GM23338 (cell line): ENCODE data around the gene SIL1. TPM values are rescaled to one million over a fixed set of nuclear protein-coding genes. Genes with fewer than 3 reads are reported as not detected.

ENCODE experiments used
- ATAC-seq: fragments of 200-7000 bp; cut with Tn5 transposase; 3 replicates; pipeline ENCODE4 v1.9.1; 2020
- DNase-seq: peaks from one replicate; pipeline ENCODE4 v3.0.0-alpha.2; 2015; ENCODE audit warnings: low spot score
- H2AFZ ChIP-seq: fragments of 200-600 bp; sonication (generic); 2 replicates; pipeline ENCODE4 v1.8.0; 2016; ENCODE audit warnings: antibody characterized with exemption, mild to moderate bottlenecking, moderate library complexity
- H3F3A ChIP-seq: fragments of 200-600 bp; sonication (generic); replicated peaks from 2 replicates; pipeline ENCODE4 v1.8.0; 2017; ENCODE audit warnings: antibody characterized with exemption, mixed run types, low read depth
- H3K27ac ChIP-seq: fragments of 200-600 bp; sonication (generic); 2 replicates; pipeline ENCODE4 v1.6.1; 2016; ENCODE audit warnings: low read depth
- H3K27me3 ChIP-seq: fragments of 200-600 bp; sonication (generic); 2 replicates; pipeline ENCODE4 v1.8.0; 2016; ENCODE audit warnings: mild to moderate bottlenecking, mixed run types, moderate library complexity; ENCODE audit not compliant: insufficient read depth
- H3K36me3 ChIP-seq: fragments of 200-600 bp; sonication (generic); 2 replicates; pipeline ENCODE4 v1.8.0; 2016; ENCODE audit warnings: mild to moderate bottlenecking; ENCODE audit not compliant: insufficient read depth
- H3K4me1 ChIP-seq: fragments of 200-600 bp; sonication (generic); 2 replicates; pipeline ENCODE4 v1.8.0; 2016; ENCODE audit warnings: mild to moderate bottlenecking, moderate library complexity; ENCODE audit not compliant: insufficient read depth
- H3K4me2 ChIP-seq: fragments of 200-600 bp; sonication (generic); 2 replicates; pipeline ENCODE4 v1.7.1; 2017; ENCODE audit warnings: mixed run types
- H3K4me3 ChIP-seq: fragments of 200-600 bp; sonication (generic); 2 replicates; pipeline ENCODE4 v1.6.1; 2016; ENCODE audit warnings: mixed run types
- H3K79me2 ChIP-seq: fragments of 200-600 bp; sonication (generic); replicated peaks from 2 replicates; pipeline ENCODE4 v1.8.0; 2017; ENCODE audit warnings: mild to moderate bottlenecking; ENCODE audit not compliant: insufficient read depth
- H3K9me2 ChIP-seq: fragments of 200-600 bp; sonication (generic); 2 replicates; pipeline ENCODE4 v1.8.0; 2017; ENCODE audit not compliant: insufficient read depth
- H4K20me1 ChIP-seq: fragments of 200-600 bp; sonication (generic); replicated peaks from 2 replicates; pipeline ENCODE4 v1.8.0; 2017; ENCODE audit warnings: mild to moderate bottlenecking; ENCODE audit not compliant: insufficient read depth
- H3K27ac Mint-ChIP-seq: 2 replicates; pipeline ENCODE4 v1.8.0; 2020; ENCODE audit warnings: inconsistent platforms, mild to moderate bottlenecking, moderate library complexity, mixed read lengths
- H3K27me3 Mint-ChIP-seq: 3 replicates; pipeline ENCODE4 v1.8.0; 2022; ENCODE audit warnings: low read depth, mild to moderate bottlenecking, moderate library complexity, mixed read lengths, inconsistent platforms; ENCODE audit not compliant: insufficient read depth, poor library complexity
- H3K36me3 Mint-ChIP-seq: 3 replicates; pipeline ENCODE4 v1.8.0; 2021; ENCODE audit warnings: low read depth, mild to moderate bottlenecking, inconsistent platforms, moderate library complexity, mixed read lengths
- H3K4me1 Mint-ChIP-seq: 3 replicates; pipeline ENCODE4 v1.8.0; 2020; ENCODE audit warnings: mild to moderate bottlenecking, inconsistent platforms, mixed read lengths
- H3K4me3 Mint-ChIP-seq: 3 replicates; pipeline ENCODE4 v1.8.0; 2021; ENCODE audit warnings: moderate library complexity, mild to moderate bottlenecking, inconsistent platforms, mixed read lengths
- H3K9me3 Mint-ChIP-seq: 3 replicates; pipeline ENCODE4 v1.8.0; 2020; ENCODE audit warnings: moderate library complexity, mild to moderate bottlenecking, inconsistent platforms, mixed read lengths
- CREB1 ChIP-seq: fragments of 250-450 bp; sonication (Bioruptor Pico); IDR thresholded peaks from 2 replicates; pipeline ENCODE4 v1.5.0; 2020; ENCODE audit warnings: low read depth, mild to moderate bottlenecking, moderate library complexity
- EZH2 ChIP-seq: fragments of 200-600 bp; sonication (generic); IDR thresholded peaks from one replicate; pipeline ENCODE4 v1.8.0; 2017; ENCODE audit warnings: antibody characterized with exemption, mild to moderate bottlenecking, low read depth; ENCODE audit not compliant: unreplicated experiment
- EZH2phosphoT487 ChIP-seq: fragments of 200-600 bp; sonication (generic); IDR thresholded peaks from one replicate; pipeline ENCODE4 v1.8.1; 2018; ENCODE audit warnings: antibody characterized with exemption; ENCODE audit not compliant: unreplicated experiment
- JUNB ChIP-seq: IDR thresholded peaks from one replicate; pipeline ENCODE4 v1.6.1; 2016; ENCODE audit warnings: antibody characterized with exemption; ENCODE audit not compliant: unreplicated experiment
- NANOG ChIP-seq: IDR thresholded peaks from 2 replicates; pipeline ENCODE4 v1.6.1; 2016; ENCODE audit warnings: antibody characterized with exemption, borderline replicate concordance
- POLR2AphosphoS5 ChIP-seq: IDR thresholded peaks from 2 replicates; pipeline ENCODE4 v1.6.1; 2016; ENCODE audit warnings: antibody characterized with exemption, low read depth
- STAT1 ChIP-seq: IDR thresholded peaks from one replicate; pipeline ENCODE4 v1.6.1; 2016; ENCODE audit warnings: antibody characterized with exemption; ENCODE audit not compliant: unreplicated experiment
- ZNF114 ChIP-seq: fragments of 250-450 bp; sonication (Bioruptor Pico); IDR thresholded peaks from 2 replicates; pipeline ENCODE4 v1.5.0; 2020; ENCODE audit warnings: mild to moderate bottlenecking, moderate library complexity
- ZNF331 ChIP-seq: fragments of 250-450 bp; sonication (Bioruptor Pico); IDR thresholded peaks from 2 replicates; pipeline ENCODE4 v1.5.0; 2020; ENCODE audit warnings: low read depth, mild to moderate bottlenecking, moderate library complexity
- polyA plus RNA-seq: library from polyadenylated mRNA; unstranded; fragments of >200 nt; fragmentation: Nextera tagmentation; extraction: Ambion mirVana; gene quantifications from 2 replicates; pipeline ENCODE4 v1.2.1, GENCODE V29; 2016
- total RNA-seq: library from RNA; depleted of rRNA; stranded (reverse); fragments of >200 nt; shearing (Covaris generic); gene quantifications from 2 replicates; pipeline ENCODE4 v1.2.3, GENCODE V29; 2014
- TF ChIP-seq, protein P1 (sequence below), 2 experiments: fragments of 200-600 bp in 1 of 2; sonication (generic) in 1 of 2; conservative IDR thresholded peaks; 2 replicates each; pipeline versions ENCODE4 v1.5.1 to v1.6.1; 2016 to 2017; ENCODE audit warnings: antibody characterized with exemption in 2 of 2, low read depth in 2 of 2, mild to moderate bottlenecking in 2 of 2, moderate library complexity in 1 of 2
- TF ChIP-seq, protein P2 (sequence below): IDR thresholded peaks from 2 replicates; pipeline ENCODE4 v1.6.1; 2016; ENCODE audit warnings: antibody characterized with exemption

Gene SIL1
- total and polyA plus RNA-seq, 2 experiments from 2014 or later: 5.5 to 5.9 TPM

DNA sequence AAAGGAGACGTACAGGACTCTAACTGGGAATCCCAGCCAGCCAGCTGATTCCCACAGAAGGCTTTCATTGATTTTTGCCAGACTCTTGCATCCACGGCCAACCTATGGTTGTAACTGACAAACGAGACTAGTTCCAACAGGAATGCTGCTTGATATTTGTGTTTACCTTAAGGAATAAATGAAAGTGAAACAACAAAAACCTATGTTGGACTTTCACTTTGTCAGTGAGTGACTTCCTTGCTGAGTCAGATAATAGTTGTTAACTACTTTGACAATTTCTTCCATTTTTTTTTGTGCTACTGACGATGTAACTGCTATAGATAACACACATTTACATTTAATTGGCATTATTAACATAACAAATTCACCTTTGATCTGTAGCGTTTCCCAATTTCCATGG lies 259.6 kb downstream of the SIL1 start (continued):
- TF ChIP-seq, protein P1, sequence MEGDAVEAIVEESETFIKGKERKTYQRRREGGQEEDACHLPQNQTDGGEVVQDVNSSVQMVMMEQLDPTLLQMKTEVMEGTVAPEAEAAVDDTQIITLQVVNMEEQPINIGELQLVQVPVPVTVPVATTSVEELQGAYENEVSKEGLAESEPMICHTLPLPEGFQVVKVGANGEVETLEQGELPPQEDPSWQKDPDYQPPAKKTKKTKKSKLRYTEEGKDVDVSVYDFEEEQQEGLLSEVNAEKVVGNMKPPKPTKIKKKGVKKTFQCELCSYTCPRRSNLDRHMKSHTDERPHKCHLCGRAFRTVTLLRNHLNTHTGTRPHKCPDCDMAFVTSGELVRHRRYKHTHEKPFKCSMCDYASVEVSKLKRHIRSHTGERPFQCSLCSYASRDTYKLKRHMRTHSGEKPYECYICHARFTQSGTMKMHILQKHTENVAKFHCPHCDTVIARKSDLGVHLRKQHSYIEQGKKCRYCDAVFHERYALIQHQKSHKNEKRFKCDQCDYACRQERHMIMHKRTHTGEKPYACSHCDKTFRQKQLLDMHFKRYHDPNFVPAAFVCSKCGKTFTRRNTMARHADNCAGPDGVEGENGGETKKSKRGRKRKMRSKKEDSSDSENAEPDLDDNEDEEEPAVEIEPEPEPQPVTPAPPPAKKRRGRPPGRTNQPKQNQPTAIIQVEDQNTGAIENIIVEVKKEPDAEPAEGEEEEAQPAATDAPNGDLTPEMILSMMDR (conservative IDR thresholded peaks at IDR 0.05; ENCODE audit: low read depth in 2 of 2): no peak
- no peak for TF ChIP-seq EZH2phosphoT487
- no peak for TF ChIP-seq STAT1
- no peak for TF ChIP-seq JUNB
- TF ChIP-seq CREB1 (CRISPR knock-in tag): no peak
- TF ChIP-seq NANOG: no peak
- TF ChIP-seq ZNF114: no peak
- TF ChIP-seq EZH2: no peak
- TF ChIP-seq, protein P2, sequence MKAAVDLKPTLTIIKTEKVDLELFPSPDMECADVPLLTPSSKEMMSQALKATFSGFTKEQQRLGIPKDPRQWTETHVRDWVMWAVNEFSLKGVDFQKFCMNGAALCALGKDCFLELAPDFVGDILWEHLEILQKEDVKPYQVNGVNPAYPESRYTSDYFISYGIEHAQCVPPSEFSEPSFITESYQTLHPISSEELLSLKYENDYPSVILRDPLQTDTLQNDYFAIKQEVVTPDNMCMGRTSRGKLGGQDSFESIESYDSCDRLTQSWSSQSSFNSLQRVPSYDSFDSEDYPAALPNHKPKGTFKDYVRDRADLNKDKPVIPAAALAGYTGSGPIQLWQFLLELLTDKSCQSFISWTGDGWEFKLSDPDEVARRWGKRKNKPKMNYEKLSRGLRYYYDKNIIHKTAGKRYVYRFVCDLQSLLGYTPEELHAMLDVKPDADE: no peak

DNA sequence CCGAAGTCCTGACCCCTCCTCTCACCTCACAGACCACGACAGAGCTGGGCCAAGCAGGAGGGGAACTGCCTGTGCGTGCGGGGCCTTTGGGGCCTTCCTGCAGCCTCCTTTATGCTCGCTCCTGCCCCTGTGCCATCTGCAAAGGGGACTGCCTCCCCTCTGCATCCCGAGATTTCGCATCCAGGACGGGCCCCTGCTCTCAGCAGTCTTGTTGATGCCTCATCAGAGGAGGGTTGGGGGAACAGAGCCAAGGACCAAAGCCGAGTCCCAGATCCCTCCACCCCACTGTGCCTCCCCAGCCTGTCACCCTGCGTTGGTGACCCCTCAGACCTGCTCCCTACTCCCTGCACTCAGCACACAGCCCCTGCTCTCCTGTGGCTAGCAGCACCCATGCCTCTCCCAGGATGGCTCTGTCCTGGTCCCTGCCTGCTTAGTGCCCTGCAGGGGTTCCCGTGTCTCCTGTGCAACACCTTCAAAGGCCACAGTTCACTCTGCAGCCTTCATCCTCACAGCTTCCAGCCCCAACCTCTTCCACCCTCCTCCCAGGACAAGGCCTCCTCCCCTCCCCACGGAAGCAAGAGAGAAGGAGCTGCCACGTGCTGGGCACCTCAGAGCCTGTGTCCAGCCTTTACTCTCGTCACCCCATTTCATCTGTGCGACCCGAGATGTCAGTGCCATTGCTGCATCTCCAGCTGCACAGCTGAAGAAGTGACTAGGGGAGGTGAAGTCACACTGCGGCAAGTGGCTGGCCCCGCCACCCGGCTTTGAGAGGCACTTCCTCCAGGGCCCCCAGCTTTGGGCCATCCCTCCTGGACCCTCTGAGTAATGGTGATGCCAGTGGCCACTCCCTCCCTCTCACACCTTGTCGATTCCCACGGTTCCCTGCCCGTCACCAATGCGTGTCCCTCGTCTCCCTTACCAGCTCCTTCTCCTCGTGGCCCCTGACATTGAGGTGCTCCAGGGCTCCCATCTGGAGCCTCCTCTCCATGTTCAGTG lies 260.5 kb downstream of the SIL1 start:
- Mint-ChIP-seq H3K4me3 (no peak overlapping the region), H3K36me3 (peaks cover 35% of the 10 kb centered on the region), H3K9me3 (no peaks in the 10 kb centered on the region), H3K27ac (no peak overlapping the region), H3K4me1 (peaks cover 38% of the 10 kb centered on the region), H3K27me3 (peaks cover 20% of the 10 kb centered on the region)
- peaks cover 19% of the 10 kb centered on the region for H3K36me3 ChIP-seq
- no peaks in the 10 kb centered on the region for H3K27me3 ChIP-seq
- H4K20me1 ChIP-seq: no peaks in the 10 kb centered on the region
- H3K79me2 ChIP-seq: no peaks in the 10 kb centered on the region
- DNase-seq (no peak), ATAC-seq (peak; percentile 17)
- H3K4me1 ChIP-seq: peaks cover 10% of the 10 kb centered on the region
- no peaks in the 10 kb centered on the region for H3K9me2 ChIP-seq
- no peak overlapping the region for H3K27ac ChIP-seq
- H2AFZ ChIP-seq: no peak overlapping the region
- H3K4me3 ChIP-seq: no peak overlapping the region
- H3K4me2 ChIP-seq: no peak overlapping the region
- no peaks in the 10 kb centered on the region for H3F3A ChIP-seq
- no peak for TF ChIP-seq STAT1
- no peak for TF ChIP-seq POLR2AphosphoS5
- TF ChIP-seq, protein P2: no peak
- TF ChIP-seq, protein P1 (conservative IDR thresholded peaks at IDR 0.05; ENCODE audit: low read depth in 2 of 2): no peak
- TF ChIP-seq ZNF331 (CRISPR knock-in tag): no peak
- no peak for TF ChIP-seq EZH2phosphoT487
